Stimulated activated naive B cell treated with anti-CD40 and anti-IgM and Interleukin-4, amounts not matched to agents 10 μg/mL and 1 μg/mL and 100 μg/mL, for 72 hours (primary cell): Measurements from ENCODE around the gene ALDOB.

Experiments
- ATAC-seq, 2 donors: fragments of 150-1000 bp; cut with Tn5 transposase; replicated peaks; 2 replicates each; pipeline ENCODE4 v1.10.0; 2021; ENCODE audit warnings: moderate library complexity in 1 of 2
- DNase-seq: peaks from one replicate; pipeline ENCODE4 v3.0.0; 2021
- H3K27ac Mint-ChIP-seq: one replicate; pipeline ENCODE4 v1.8.0; 2022; ENCODE audit warnings: mild to moderate bottlenecking, mixed read lengths
- H3K27me3 Mint-ChIP-seq, 2 donors: one replicate each; pipeline ENCODE4 v1.8.0; 2022; ENCODE audit warnings: mixed read lengths in 2 of 2
- H3K36me3 Mint-ChIP-seq, 2 donors: one replicate each; pipeline ENCODE4 v1.8.0; 2022; ENCODE audit warnings: mixed read lengths in 2 of 2, mild to moderate bottlenecking in 1 of 2
- H3K4me1 Mint-ChIP-seq, 2 donors: one replicate each; pipeline ENCODE4 v1.8.0; 2022; ENCODE audit warnings: mixed read lengths in 2 of 2, mild to moderate bottlenecking in 1 of 2
- H3K4me3 Mint-ChIP-seq, 2 donors: one replicate each; pipeline ENCODE4 v1.8.0; 2022; ENCODE audit warnings: mild to moderate bottlenecking in 2 of 2, mixed read lengths in 2 of 2, moderate library complexity in 1 of 2
- H3K9me3 Mint-ChIP-seq, 2 donors: one replicate each; pipeline ENCODE4 v1.8.0; 2022; ENCODE audit warnings: mixed read lengths in 2 of 2, mild to moderate bottlenecking in 1 of 2

Gene ALDOB

DNA sequence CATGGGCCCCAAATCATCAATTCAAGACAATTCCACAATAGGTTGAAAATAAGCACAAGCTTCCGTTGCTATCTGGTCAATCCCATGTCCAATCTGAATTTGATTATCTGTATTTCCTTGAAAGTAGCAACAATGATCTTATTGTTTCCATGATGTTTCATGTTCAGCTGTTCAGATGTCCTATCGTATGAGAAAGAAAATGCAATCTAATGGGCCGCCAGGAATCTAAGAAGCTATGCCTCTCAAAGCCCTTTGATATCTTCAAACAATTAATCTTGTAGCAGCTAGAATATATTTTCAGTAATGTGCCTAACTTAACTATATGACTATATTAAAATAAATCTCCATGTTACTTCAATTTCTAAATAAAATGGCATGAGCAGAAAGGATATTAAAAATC is 32.1 kb upstream of the ALDOB start:
- Mint-ChIP-seq H3K27me3 (peaks cover 50 to 70% of the 10 kb centered on the region in 2 donors), H3K4me3 (no peak overlapping the region), H3K36me3 (no peaks in the 10 kb centered on the region), H3K27ac (no peak overlapping the region), H3K9me3 (no peaks in the 10 kb centered on the region), H3K4me1 (no peaks in the 10 kb centered on the region)
- DNase-seq (no peak), ATAC-seq (no peak)

DNA sequence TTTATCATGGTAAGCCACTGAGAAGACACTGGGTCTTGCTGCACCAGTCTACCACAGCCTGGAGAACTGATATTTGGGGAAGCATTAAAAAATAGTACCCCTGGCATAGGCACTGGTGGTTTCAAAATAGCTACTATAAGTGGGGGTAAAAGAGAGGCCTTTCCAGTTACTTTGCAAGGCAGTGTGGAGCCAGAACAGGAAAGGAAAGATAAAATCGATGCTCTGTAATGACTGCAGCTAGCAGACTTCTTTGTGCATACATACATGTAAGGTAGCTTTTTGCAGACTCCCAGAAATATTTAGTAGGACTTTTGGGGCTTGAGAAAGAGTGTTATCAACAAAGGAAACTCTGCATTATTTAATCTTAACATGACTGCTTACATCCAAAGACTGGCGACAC is 31.3 kb upstream of the ALDOB start:
- ATAC-seq (no peak), DNase-seq (no peak)
- H3K36me3 Mint-ChIP-seq = no peaks in the 10 kb centered on the region
- no peak overlapping the region for H3K27ac Mint-ChIP-seq
- H3K27me3 Mint-ChIP-seq = peaks cover 44 to 64% of the 10 kb centered on the region in 2 donors
- no peaks in the 10 kb centered on the region for H3K4me1 Mint-ChIP-seq
- H3K4me3 Mint-ChIP-seq = no peak overlapping the region
- H3K9me3 Mint-ChIP-seq = no peaks in the 10 kb centered on the region

DNA sequence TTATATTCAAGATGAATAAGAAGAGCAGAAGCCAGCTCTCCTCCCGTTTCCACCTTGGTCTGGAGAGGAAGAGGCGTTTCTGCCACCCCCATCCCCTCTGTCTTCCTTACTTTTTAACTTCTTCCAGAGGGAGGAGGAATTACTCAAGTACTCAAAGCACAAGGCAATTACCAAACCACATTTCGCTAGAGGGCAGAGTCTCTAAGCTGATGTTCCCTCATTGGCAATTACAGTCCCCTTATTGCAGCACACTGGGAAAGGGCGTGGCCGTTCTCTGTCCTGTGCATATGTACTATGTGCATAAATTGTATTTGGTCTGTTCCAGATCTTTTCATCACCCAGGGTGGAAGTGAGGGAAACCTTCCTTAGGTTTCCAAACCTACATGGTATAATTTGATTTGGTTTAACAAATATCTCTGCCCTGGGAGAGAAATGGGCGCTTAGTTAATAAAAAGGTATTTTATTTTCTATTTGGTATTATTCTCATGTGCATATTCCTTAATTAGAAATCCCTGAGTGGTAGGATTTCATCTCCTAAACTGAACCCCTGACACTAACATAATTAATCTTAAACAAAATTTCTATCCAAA is 29.8 kb upstream of the ALDOB start:
- ATAC-seq (no peak), DNase-seq (no peak)
- no peaks in the 10 kb centered on the region for H3K9me3 Mint-ChIP-seq
- no peaks in the 10 kb centered on the region for H3K36me3 Mint-ChIP-seq
- peaks cover 48 to 62% of the 10 kb centered on the region in 2 donors for H3K27me3 Mint-ChIP-seq
- no peak overlapping the region for H3K4me3 Mint-ChIP-seq
- H3K4me1 Mint-ChIP-seq = no peaks in the 10 kb centered on the region
- H3K27ac Mint-ChIP-seq = no peak overlapping the region

DNA sequence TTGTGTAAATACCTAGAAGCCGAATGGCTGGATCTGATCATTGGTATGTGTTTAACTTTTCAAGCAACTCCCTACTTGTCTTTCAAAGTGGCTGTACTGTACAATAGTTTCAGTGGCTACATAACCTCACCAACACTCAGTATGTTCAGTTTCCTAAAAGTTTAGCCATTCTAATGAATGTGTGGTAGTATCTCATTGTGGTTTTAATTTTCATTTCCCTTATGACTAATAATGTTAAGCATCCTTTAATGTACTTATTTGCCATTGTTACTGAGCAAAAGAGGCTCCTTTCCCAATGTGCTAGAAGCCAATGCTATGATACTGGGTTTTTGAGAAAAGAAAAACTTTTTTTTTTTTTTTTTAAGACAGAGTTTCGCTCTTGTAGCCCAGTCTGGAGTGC is 27.8 kb upstream of the ALDOB start:
- H3K4me3 Mint-ChIP-seq = no peak overlapping the region
- H3K27me3 Mint-ChIP-seq = peaks cover 53 to 57% of the 10 kb centered on the region in 2 donors
- H3K9me3 Mint-ChIP-seq = no peaks in the 10 kb centered on the region
- no peak overlapping the region for H3K27ac Mint-ChIP-seq
- H3K4me1 Mint-ChIP-seq = no peaks in the 10 kb centered on the region
- ATAC-seq (peak in 1 of 2 donors; percentile 21), DNase-seq (no peak)
- H3K36me3 Mint-ChIP-seq = no peaks in the 10 kb centered on the region

DNA sequence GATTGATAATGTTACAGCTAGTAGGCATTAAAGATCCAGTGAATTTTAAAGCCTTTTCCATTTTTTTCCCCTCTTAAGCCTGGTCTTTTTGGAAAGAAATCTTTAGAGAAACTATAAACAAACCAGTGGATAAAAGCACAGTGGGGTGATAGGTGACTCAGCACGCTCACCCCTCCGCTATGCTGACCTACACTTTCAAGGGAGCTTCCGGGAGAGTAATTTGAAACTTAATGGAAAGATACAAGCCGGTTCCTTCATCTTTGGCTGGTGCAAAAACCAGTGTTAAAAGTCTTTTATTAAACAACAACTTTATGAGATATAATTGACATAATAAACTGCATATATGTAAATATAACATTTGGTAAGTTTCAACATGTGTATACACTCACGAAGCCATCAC is 27.0 kb upstream of the ALDOB start:
- ATAC-seq (no peak), DNase-seq (no peak)
- Mint-ChIP-seq H3K4me1 (no peaks in the 10 kb centered on the region), H3K36me3 (no peaks in the 10 kb centered on the region), H3K27ac (no peak overlapping the region), H3K4me3 (no peak overlapping the region), H3K27me3 (peaks cover 53 to 57% of the 10 kb centered on the region in 2 donors), H3K9me3 (no peaks in the 10 kb centered on the region)

DNA sequence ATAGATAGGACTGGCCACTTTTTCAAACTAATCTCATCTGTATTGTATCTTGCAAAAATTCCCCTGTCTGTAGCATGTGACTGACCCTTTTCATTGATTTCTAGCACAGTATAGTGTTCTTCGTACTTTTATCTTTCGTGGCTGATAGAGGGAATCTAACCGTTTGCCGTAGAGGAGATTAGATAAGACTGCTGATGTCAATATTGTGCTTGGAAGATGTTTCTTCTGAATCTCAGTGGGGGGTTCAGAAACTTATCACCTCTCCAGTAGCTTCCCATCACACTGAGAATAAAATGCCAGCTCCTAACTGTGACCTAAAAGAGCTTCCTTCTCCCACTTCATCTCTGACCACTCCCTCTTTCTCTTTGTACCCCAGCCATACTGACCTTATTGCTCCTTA is 25.4 kb upstream of the ALDOB start:
- no peaks in the 10 kb centered on the region for H3K9me3 Mint-ChIP-seq
- H3K4me3 Mint-ChIP-seq = no peak overlapping the region
- peaks cover 43 to 45% of the 10 kb centered on the region in 2 donors for H3K27me3 Mint-ChIP-seq
- H3K36me3 Mint-ChIP-seq = no peaks in the 10 kb centered on the region
- H3K4me1 Mint-ChIP-seq = no peaks in the 10 kb centered on the region
- DNase-seq (no peak), ATAC-seq (no peak)
- H3K27ac Mint-ChIP-seq = no peak overlapping the region

DNA sequence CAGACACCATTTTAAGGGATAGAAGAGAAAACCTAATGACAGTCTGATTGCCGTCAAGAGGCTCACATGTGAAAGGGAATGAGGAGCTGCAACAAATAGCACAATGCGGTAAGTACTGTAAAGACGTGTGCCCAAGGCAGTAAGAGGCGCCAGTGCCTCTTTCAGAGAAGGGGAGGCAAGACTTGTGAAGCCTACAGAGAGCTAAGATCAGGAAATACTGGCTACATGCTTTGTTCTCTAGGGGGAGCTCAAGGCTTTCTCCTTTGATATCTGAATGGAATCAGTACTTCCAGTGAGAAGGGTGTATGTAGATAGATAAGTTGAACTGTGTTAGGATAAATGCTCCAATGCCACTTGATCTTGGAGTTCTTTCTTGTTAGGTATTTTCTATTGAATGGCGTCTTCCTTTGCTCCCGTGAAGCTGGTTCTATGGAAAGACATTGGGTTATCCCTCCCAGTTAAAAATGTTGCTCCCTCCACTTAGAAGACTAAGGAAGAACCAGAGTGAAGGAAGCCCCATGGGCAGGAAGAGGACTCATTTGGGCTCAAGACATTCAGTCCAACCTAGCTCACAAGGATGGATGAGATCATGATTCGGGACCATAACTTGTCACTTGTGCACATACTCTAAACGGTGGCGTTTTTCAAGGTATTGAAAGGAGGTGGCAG is 23.5 kb upstream of the ALDOB start:
- ATAC-seq (peak; percentile 84 to 92), DNase-seq (no peak)
- Mint-ChIP-seq H3K27me3 (peaks cover 27 to 31% of the 10 kb centered on the region in 2 donors), H3K36me3 (no peaks in the 10 kb centered on the region), H3K4me3 (no peak overlapping the region), H3K4me1 (no peaks in the 10 kb centered on the region), H3K27ac (no peak overlapping the region), H3K9me3 (no peaks in the 10 kb centered on the region)

DNA sequence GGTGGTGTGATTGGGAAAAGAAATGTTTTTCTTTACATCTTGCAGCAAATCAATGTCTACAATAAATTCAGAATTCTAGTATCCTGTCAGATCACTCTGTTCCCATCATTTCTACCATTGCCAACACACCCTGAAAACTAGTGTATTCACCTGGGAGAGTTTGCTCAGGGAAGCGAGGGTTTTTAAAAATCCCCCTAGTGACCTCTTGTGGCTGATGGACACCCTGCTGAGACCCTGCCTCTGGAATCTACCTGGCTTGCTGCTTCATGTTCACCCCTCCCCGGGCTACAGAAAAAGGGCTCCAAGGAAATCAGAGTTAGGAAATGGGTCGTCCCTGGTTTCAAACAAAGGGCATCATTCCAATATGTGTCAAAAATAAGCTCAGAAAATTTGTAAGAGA is 21.4 kb upstream of the ALDOB start:
- Mint-ChIP-seq H3K9me3 (peaks cover 14% of the 10 kb centered on the region in 2 donors), H3K4me1 (no peaks in the 10 kb centered on the region), H3K36me3 (peaks cover 0 to 1% of the 10 kb centered on the region in 2 donors), H3K4me3 (no peak overlapping the region), H3K27ac (no peak overlapping the region), H3K27me3 (peaks cover 20 to 30% of the 10 kb centered on the region in 2 donors)
- DNase-seq (no peak), ATAC-seq (no peak)

DNA sequence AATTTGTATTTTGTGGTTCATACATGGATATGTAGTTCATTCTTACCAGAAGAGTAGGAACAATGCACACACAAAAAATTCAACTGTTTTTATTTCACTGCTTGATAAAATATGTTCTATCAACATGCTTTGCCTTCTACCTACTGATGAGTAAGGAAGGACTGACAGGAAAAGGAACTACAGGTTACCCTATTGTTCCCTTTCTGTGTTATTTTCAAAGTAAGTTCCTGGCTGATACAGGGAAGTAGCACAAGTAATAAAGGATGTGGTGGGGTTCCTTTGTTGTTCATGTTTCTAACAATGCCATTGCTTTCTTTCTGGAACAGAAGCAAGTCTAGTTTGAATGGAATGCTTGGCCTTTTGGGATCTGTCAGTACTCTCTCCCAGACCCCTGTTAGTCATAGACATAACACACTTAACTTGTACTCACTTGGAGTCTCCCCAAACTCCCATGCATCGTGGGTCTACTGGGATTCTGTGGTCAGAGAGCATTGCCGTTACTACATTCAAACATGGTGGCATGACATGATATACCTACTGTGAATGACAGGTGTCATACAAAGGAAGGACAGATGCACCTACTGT is 20.2 kb upstream of the ALDOB start:
- H3K36me3 Mint-ChIP-seq = peaks cover 0 to 1% of the 10 kb centered on the region in 2 donors
- H3K27ac Mint-ChIP-seq = no peak overlapping the region
- no peaks in the 10 kb centered on the region for H3K4me1 Mint-ChIP-seq
- no peak overlapping the region for H3K4me3 Mint-ChIP-seq
- ATAC-seq (no peak), DNase-seq (no peak)
- peaks cover 17 to 35% of the 10 kb centered on the region in 2 donors for H3K27me3 Mint-ChIP-seq
- peaks cover 18 to 19% of the 10 kb centered on the region in 2 donors for H3K9me3 Mint-ChIP-seq

DNA sequence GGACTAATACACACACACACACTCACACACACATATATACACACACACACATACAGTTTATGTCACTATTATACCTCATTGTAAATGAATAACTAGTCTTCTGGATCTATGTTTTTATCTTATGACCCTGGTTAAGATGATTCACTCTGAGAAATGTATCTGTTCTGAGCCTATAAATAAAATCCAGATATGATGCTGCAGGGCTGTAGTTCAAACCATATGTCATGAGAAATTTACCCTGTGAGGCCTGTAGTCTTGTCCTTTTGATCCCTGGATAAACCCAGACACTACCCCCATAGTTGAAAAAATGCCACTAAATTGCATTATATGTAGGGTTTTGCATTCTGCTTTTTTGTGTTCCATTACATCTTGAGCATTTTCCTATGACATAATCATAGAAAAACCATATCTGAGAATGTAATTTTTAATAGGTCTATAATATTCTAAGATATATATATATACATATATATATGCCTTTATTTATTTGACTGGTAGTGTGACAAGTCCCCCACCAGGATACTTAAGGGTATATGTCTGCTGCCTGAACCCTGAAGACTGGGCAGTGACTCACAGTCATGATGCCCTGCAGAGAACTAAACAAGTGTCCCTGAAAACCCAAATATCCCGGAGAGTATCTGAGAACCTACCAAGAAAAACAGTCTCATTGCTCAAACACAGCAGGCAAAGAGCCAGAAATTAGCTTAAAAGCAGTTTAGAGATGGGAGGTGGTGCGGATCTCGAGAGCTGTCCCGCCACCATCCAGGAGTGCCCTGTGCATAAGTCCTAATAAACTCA is 18.4 kb upstream of the ALDOB start:
- Mint-ChIP-seq H3K36me3 (peaks cover 0 to 1% of the 10 kb centered on the region in 2 donors), H3K27ac (no peak overlapping the region), H3K4me1 (peaks cover 5% of the 10 kb centered on the region in 2 donors), H3K27me3 (peaks cover 12 to 34% of the 10 kb centered on the region in 2 donors), H3K9me3 (peaks cover 18 to 19% of the 10 kb centered on the region in 2 donors), H3K4me3 (no peak overlapping the region)
- DNase-seq (no peak), ATAC-seq (no peak)

DNA sequence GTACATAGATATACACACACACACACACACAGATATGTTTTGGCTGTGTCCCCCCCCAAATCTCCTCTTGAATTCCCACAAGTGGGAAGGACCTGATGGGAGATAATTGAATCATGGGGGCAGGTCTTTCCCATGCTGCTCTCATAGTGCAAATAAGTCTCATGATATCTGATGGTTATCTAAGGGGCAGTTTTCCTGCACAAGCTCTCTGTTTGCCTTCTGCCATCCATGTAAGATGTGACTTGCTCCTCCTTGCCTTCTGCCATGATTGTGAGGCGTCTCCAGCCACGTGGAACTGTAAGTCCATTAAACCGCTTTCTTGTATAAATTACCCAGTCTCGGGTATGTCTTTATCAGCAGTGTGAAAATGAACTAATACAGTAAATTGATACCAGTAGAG is 15.9 kb upstream of the ALDOB start:
- Mint-ChIP-seq H3K9me3 (peaks cover 18 to 19% of the 10 kb centered on the region in 2 donors), H3K4me3 (no peak overlapping the region), H3K4me1 (peaks cover 10 to 13% of the 10 kb centered on the region in 2 donors), H3K27ac (no peak overlapping the region), H3K36me3 (peaks cover 0 to 1% of the 10 kb centered on the region in 2 donors), H3K27me3 (peaks cover 24 to 47% of the 10 kb centered on the region in 2 donors)
- DNase-seq = no peak
- ATAC-seq = no peak

DNA sequence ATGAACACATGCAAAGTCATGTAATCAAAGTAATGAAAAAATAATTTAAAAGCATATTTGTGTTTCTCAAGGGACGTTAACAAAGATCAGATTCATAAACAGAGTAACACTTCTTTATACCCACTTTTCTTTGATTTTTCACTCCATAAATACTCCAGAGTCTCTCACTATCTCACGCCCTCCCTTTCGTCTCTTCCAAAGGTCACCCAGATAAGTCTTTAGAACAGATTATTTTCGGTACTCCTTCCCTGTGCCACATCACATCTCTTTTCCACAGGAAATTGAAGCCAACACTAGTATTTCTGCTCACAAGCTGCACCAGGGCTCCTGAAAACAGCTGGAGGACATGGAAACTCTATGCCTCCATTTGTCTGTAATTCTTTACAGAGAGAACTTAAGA is 15.4 kb upstream of the ALDOB start:
- no peak for DNase-seq
- H3K9me3 Mint-ChIP-seq = peaks cover 18 to 19% of the 10 kb centered on the region in 2 donors
- ATAC-seq = no peak
- peaks cover 0 to 1% of the 10 kb centered on the region in 2 donors for H3K36me3 Mint-ChIP-seq
- peaks cover 10 to 13% of the 10 kb centered on the region in 2 donors for H3K4me1 Mint-ChIP-seq
- H3K27me3 Mint-ChIP-seq = peaks cover 28 to 53% of the 10 kb centered on the region in 2 donors
- no peak overlapping the region for H3K27ac Mint-ChIP-seq
- H3K4me3 Mint-ChIP-seq = no peak overlapping the region

DNA sequence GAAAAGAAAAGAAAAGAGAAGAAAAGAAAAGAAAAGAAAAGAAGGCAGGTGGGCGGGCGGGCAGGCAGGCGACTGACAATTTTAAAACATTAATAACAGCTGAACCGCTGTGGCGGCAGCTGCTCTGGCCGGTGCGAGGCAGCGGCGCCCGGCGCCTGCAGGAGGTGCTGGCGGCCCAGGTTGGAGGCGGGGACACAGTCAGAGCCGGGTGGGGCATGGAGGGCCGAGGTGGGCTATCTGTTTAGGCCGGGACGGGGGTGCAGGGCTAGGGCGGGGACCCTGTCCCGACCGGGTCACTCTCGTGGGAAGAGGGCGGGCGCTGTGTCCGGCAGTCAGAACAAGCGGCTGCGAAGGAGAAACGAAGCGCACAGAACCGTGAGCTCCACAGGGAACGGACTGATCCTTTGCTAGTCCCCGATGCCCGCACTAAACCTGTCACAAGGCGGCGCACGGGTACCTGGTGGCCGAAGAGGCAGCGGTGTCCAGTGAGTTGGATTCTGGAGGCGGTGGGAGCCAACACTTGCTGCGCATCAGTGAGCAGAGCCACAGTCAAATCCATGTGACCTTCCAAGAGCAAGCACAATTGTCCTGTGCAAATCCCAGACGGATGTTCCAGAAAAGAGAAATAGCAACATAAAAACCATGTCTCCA is 13.6 kb upstream of the ALDOB start:
- DNase-seq = peak; percentile 50
- peaks cover 36 to 67% of the 10 kb centered on the region in 2 donors for H3K27me3 Mint-ChIP-seq
- H3K27ac Mint-ChIP-seq = no peak overlapping the region
- peak; percentile 99 for ATAC-seq
- H3K9me3 Mint-ChIP-seq = peaks cover 18 to 19% of the 10 kb centered on the region in 2 donors
- H3K4me3 Mint-ChIP-seq = peak overlapping the region; percentile 64 to 87
- peaks cover 10 to 13% of the 10 kb centered on the region in 2 donors for H3K4me1 Mint-ChIP-seq
- H3K36me3 Mint-ChIP-seq = peaks cover 0 to 1% of the 10 kb centered on the region in 2 donors

DNA sequence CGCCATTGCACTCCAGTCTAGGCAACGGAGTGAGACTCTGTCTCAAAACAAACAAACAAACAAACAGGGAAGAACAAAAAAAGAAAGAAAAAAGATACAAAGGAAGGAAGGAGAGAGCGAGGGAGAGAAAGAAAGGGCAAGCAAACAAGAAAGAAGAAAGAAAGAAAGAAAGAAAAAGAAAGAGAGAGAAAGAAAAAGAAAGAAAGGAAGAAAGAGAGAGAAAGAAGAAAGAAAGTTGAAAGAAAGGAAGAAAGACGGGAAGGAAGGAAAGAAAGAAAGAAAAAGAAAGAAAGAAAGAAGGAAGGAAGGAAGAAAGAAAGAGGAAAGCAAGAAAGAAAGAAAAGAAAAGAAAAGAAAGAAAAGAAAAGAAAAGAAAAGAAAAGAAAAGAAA is 13.1 kb upstream of the ALDOB start:
- peaks cover 10 to 13% of the 10 kb centered on the region in 2 donors for H3K4me1 Mint-ChIP-seq
- peak overlapping the region; percentile 44 for H3K27ac Mint-ChIP-seq
- peak overlapping the region; percentile 64 to 87 for H3K4me3 Mint-ChIP-seq
- peaks cover 39 to 70% of the 10 kb centered on the region in 2 donors for H3K27me3 Mint-ChIP-seq
- ATAC-seq (no peak), DNase-seq (no peak)
- H3K9me3 Mint-ChIP-seq = peaks cover 18 to 19% of the 10 kb centered on the region in 2 donors
- peaks cover 0 to 1% of the 10 kb centered on the region in 2 donors for H3K36me3 Mint-ChIP-seq
